Hypothalamus (tissue), 51 donors: ENCODE measurements around the gene LCOR.
"Not testable (repeated sequence)": the region's sequence is repeated elsewhere in the genome, so short reads cannot be mapped to it uniquely, and the experiment has no call there.

Source experiments
- DNase-seq, 51 donors: peaks; one replicate each; lab custom pipeline; 2025; lab: John Stamatoyannopoulos, UW

Gene LCOR

GRCh38 chr10:96831867-96832720, at the start of gene LCOR:
LCOR (plus strand) TSS chr10:96832298; CDS start chr10:96949058, 116,760 bp downstream.
- peak; percentile 41 to 96 (median 84) for DNase-seq

GRCh38 chr10:96784253-96784652, 47.8 kb upstream of the LCOR start:
- DNase-seq, result no peak

- peak in 5 of 51 donors; percentile 13 to 68 (median 39) for DNase-seq
Observed at GRCh38 chr10:96789571-96790108, 42.5 kb upstream of the LCOR start.

- DNase-seq, result no peak
Observed at GRCh38 chr10:96791902-96792301, 40.2 kb upstream of the LCOR start.

- DNase-seq, result no peak
Observed at GRCh38 chr10:96794836-96795733, 37.0 kb upstream of the LCOR start.

- no peak for DNase-seq
Observed at GRCh38 chr10:96797485-96797884, 34.6 kb upstream of the LCOR start.

GRCh38 chr10:96803288-96803664, 28.8 kb upstream of the LCOR start:
- DNase-seq, result no peak

- DNase-seq, result no peak
Observed at GRCh38 chr10:96814264-96814663, 17.8 kb upstream of the LCOR start.

- DNase-seq, result not testable (repeated sequence)
Observed at GRCh38 chr10:96818971-96819370, 13.1 kb upstream of the LCOR start.

- no peak for DNase-seq
Observed at GRCh38 chr10:96820765-96821164, 11.3 kb upstream of the LCOR start.

- DNase-seq, result no peak
Observed at GRCh38 chr10:96826438-96826837, 5.7 kb upstream of the LCOR start.

- DNase-seq, result no peak
Observed at GRCh38 chr10:96828609-96829008, 3.5 kb upstream of the LCOR start.

- DNase-seq, result no peak
Observed at GRCh38 chr10:96829029-96829773, 2.9 kb upstream of the LCOR start.

GRCh38 chr10:96830511-96831199, 1.4 kb upstream of the LCOR start:
- peak in 26 of 51 donors; percentile 1 to 55 (median 12) for DNase-seq

GRCh38 chr10:96831200-96831866, 765 bp upstream of the LCOR start:
- no peak for DNase-seq

- peak in 50 of 51 donors; percentile 30 to 96 (median 84) for DNase-seq
Observed at GRCh38 chr10:96832721-96833219, 672 bp downstream of the LCOR start.

GRCh38 chr10:96833220-96834001, 1.3 kb downstream of the LCOR start:
- DNase-seq, result peak in 25 of 51 donors; percentile 0 to 58 (median 29)

- DNase-seq, result peak in 1 of 51 donors; percentile 21
Observed at GRCh38 chr10:96834120-96834519, 2.0 kb downstream of the LCOR start.
